Mesodermal cell (in vitro differentiated cells): ENCODE measurements around the gene RALA.

Experiments
- H3K27ac ChIP-seq: 2 replicates; pipeline ENCODE4 v1.7.0; 2013; ENCODE audit warnings: mild to moderate bottlenecking, low read depth, low read length, moderate library complexity; ENCODE audit not compliant: severe bottlenecking
- H3K36me3 ChIP-seq: 2 replicates; pipeline ENCODE4 v1.7.1; 2013; ENCODE audit warnings: mild to moderate bottlenecking, low read length, moderate library complexity; ENCODE audit not compliant: control insufficient read depth, insufficient read depth
- H3K4me1 ChIP-seq: one replicate; pipeline ENCODE4 v1.7.1; 2013; ENCODE audit warnings: mild to moderate bottlenecking, low read length; ENCODE audit not compliant: insufficient read depth, control insufficient read depth, poor library complexity, severe bottlenecking
- H3K4me3 ChIP-seq: 2 replicates; pipeline ENCODE4 v1.7.0; 2013; ENCODE audit warnings: low read length, control low read depth, mild to moderate bottlenecking; ENCODE audit not compliant: insufficient read depth, poor library complexity, severe bottlenecking; ENCODE audit errors: extremely low read depth
- H3K9me3 ChIP-seq: 2 replicates; pipeline ENCODE4 v1.7.1; 2013; ENCODE audit warnings: mild to moderate bottlenecking, low read length, moderate library complexity; ENCODE audit not compliant: control insufficient read depth
- WGBS, 2 experiments: methylation state at CpG; one replicate each; pipeline ENCODE4 v1.1.5; 2013; ENCODE audit warnings: missing lambda C conversion rate in 2 of 2; ENCODE audit not compliant: insufficient coverage in 2 of 2; 5-methylcytosine and 5-hydroxymethylcytosine counted together

The RALA gene

GRCh38 chr7:39702133-39702532 is 78.8 kb downstream of the RALA start:
- Histone ChIP-seq H3K27ac (no peak overlapping the region), H3K9me3 (no peaks in the 10 kb centered on the region), H3K4me3 (no peak overlapping the region), H3K4me1 (no peaks in the 10 kb centered on the region), H3K36me3 (peaks cover 71% of the 10 kb centered on the region)
- WGBS, 2 experiments: no CpG with 5 or more reads among the region's 4 CpGs

- H3K4me3 ChIP-seq: no peak overlapping the region
- H3K36me3 ChIP-seq: peaks cover 69% of the 10 kb centered on the region
- no peaks in the 10 kb centered on the region for H3K9me3 ChIP-seq
- no peaks in the 10 kb centered on the region for H3K4me1 ChIP-seq
- no peak overlapping the region for H3K27ac ChIP-seq
- 100% methylated on average over 1 of the region's 5 CpGs for WGBS, 2 experiments
Measured at GRCh38 chr7:39703144-39703543, 79.8 kb downstream of the RALA start.

- 86 to 96% methylated on average over 3 to 5 of the region's 5 CpGs for WGBS, 2 experiments
- H3K27ac ChIP-seq: no peak overlapping the region
Measured at GRCh38 chr7:39709029-39709428, 85.7 kb downstream of the RALA start.

DNA sequence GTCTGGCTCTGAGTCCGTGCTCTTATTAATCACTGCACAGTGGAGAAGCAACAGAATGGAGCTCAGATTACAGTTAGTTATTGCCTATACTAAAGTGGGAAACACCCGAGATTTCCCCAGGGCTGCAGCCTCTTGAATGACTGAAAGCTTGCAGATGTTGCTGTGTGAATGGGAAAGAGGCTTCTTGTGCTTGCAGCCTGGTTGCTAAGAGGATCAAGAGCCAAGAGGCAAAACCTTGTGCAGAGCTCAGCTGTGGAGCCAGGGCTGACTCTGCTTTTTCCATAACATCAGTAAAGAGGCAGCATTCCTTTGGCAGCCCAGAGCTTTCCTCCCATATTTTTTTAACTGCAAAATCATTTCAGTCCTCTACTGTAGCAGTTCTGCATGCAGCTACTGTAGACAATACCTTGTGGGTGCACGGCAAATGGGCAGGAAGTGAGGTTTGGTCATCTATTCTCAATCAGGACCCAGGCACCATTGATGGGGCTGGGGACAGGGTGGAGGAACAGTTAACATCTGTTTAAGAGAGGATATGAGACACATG is 86.5 kb downstream of the RALA start:
- Histone ChIP-seq H3K9me3 (peaks cover 13% of the 10 kb centered on the region), H3K4me1 (peaks cover 4% of the 10 kb centered on the region), H3K27ac (peak overlapping the region; percentile 18), H3K4me3 (no peak overlapping the region), H3K36me3 (peaks cover 24% of the 10 kb centered on the region)
- 87 to 92% methylated on average over 3 of the region's 3 CpGs for WGBS, 2 experiments

More at GRCh38 chr7:39709029-39709428, 85.7 kb downstream of the RALA start:
- Histone ChIP-seq H3K9me3 (peaks cover 7% of the 10 kb centered on the region), H3K4me1 (peaks cover 4% of the 10 kb centered on the region), H3K4me3 (no peak overlapping the region), H3K36me3 (peaks cover 26% of the 10 kb centered on the region)

GRCh38 chr7:39712751-39713150 is 89.4 kb downstream of the RALA start:
- Histone ChIP-seq H3K4me3 (no peak overlapping the region), H3K36me3 (peaks cover 2% of the 10 kb centered on the region), H3K4me1 (peaks cover 4% of the 10 kb centered on the region), H3K9me3 (peaks cover 27% of the 10 kb centered on the region), H3K27ac (no peak overlapping the region)
- 100% methylated on average over 1 of the region's 1 CpG; no CpG with 5 or more reads in 1 of the 2 experiments for WGBS, 2 experiments

DNA sequence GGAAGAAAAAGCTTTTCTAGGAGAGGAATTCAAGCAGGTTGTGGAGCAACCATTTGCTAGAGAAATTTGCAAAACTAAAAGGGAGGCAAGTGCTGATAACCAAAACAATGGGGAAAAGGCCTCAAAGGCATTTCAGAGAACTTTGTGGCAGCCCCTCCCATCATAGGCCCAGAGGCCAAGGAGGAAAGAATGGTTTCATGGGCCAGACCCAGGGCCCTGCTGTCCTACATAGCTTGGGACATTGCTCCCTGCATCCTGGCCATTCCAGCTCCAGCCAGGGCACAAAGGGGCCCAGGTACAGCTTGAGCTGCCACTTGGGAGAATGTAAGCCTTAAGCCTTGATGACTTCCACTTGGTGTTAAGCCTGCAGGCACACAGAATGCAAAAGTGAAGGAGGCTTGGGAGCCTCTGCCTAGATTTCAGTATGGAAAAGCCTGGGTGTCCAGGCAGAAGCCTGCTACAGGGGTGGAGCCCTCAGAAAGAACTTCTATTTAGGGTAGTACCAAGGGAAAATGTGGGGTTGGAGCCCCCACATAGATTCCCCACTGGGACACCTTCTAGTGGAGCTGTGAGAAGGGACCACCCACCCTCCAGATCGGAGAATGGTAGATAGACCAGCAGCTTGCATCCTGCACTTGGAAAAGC is 91.2 kb downstream of the RALA start:
- peaks cover 2% of the 10 kb centered on the region for H3K4me1 ChIP-seq
- 86% methylated on average over 1 of the region's 1 CpG; no CpG with 5 or more reads in 1 of the 2 experiments for WGBS, 2 experiments
- H3K4me3 ChIP-seq: no peak overlapping the region
- no peak overlapping the region for H3K27ac ChIP-seq
- H3K36me3 ChIP-seq: no peaks in the 10 kb centered on the region
- peaks cover 27% of the 10 kb centered on the region for H3K9me3 ChIP-seq

- H3K4me1 ChIP-seq: peaks cover 6% of the 10 kb centered on the region
- 89% methylated on average over 5 of the region's 7 CpGs for WGBS, 2 experiments
- no peak overlapping the region for H3K4me3 ChIP-seq
- peaks cover 7% of the 10 kb centered on the region for H3K9me3 ChIP-seq
- H3K27ac ChIP-seq: no peak overlapping the region
- H3K36me3 ChIP-seq: no peaks in the 10 kb centered on the region
Measured at GRCh38 chr7:39720586-39720985, 97.2 kb downstream of the RALA start.

GRCh38 chr7:39721345-39721744 is 98.0 kb downstream of the RALA start:
- no peak overlapping the region for H3K27ac ChIP-seq
- no peak overlapping the region for H3K4me3 ChIP-seq
- WGBS, 2 experiments: 100% methylated on average over 2 of the region's 3 CpGs; no CpG with 5 or more reads in 1 of the 2 experiments
- peaks cover 6% of the 10 kb centered on the region for H3K4me1 ChIP-seq
- H3K9me3 ChIP-seq: no peaks in the 10 kb centered on the region
- no peaks in the 10 kb centered on the region for H3K36me3 ChIP-seq

DNA sequence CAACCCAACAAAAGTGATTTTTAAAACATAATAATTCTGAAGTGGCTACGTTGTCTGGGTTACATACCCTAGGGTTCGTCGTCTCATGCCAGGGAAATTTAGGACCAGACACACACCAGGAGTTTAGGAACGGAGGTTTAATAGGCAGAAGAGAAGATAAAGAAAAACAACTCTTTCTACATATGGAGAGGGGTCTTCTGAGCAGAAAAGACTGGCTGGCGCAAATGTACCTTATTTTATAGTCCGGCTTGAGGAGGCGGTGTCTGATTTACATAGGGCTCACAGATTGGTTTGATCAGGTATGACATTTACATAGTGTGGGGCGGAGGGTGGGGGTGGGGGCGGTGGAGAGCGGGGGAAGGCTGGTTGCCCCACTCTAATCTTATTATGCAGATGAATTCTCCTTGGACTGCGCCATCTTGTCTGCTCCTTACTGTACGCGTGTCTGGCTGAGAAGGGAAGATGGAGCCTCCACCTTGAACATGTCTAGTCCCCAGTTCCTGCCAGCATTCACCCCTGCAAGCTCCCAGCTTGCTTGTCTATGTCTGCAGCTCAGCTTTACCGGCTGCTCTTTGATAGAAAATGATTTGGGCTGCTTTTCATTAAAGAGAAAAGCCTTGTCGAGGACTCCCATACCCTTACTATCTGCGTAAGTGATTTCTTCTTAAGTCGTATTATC is 98.7 kb downstream of the RALA start:
- WGBS, 2 experiments: 88 to 99% methylated on average over 6 to 7 of the region's 17 CpGs
- H3K36me3 ChIP-seq: no peaks in the 10 kb centered on the region

DNA sequence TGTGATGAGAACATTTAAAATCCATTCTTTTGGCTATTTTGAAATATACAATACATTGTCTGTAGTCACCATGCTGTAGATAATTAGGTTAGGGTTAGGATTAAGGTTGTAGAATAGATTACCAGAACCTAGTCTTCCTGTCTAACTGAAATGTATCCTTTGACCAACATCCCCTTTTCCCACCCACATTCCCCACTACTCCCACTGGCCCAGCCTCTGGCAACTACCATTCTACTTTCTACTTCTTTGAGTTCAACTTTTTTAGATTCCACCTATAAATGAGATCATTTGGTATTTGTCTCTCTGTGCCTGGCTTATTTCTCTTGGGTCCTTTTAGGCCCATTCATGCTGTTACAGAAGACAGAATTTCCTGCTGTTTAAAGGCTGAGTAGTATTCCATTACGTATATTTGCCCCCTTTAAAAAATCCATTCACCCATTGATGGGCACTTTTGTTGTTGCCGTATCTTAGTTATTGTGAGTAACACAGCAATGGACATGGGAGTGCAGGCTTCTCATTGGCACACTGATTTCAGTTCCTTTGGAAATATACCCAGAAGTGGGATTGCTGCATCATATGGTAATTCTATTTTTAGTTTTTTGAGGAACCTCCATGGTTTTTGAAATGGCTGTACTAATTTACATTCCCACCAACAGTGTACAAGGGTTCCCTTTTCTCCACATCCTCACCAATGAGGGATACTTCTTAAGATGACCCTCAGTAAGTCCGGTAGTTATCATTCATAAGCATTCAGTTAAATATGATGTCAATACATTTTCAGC is 104.0 kb downstream of the RALA start:
- Histone ChIP-seq H3K4me1 (peaks cover 1% of the 10 kb centered on the region), H3K27ac (no peak overlapping the region), H3K36me3 (no peaks in the 10 kb centered on the region), H3K9me3 (no peaks in the 10 kb centered on the region), H3K4me3 (no peak overlapping the region)
- WGBS, 2 experiments: 94 to 100% methylated on average over 2 of the region's 3 CpGs

More for the DNA sequence above, 98.7 kb downstream of the RALA start:
- no peak overlapping the region for H3K27ac ChIP-seq
- H3K9me3 ChIP-seq: no peaks in the 10 kb centered on the region
- no peak overlapping the region for H3K4me3 ChIP-seq
- peaks cover 6% of the 10 kb centered on the region for H3K4me1 ChIP-seq
